HepG2 (cell line): ENCODE data around the gene CDK2AP2. TPM values are rescaled to one million over a fixed set of nuclear protein-coding genes. Genes with fewer than 3 reads are reported as not detected.

Experiments used
- ARHGAP35 ChIP-seq: sonication (generic); formaldehyde crosslinking; IDR thresholded peaks from 2 replicates; pipeline ENCODE4 v1.9.0; 2022; ENCODE audit warnings: mild to moderate bottlenecking, inconsistent platforms, moderate library complexity, missing genetic modification reagents, borderline replicate concordance
- ARID5B ChIP-seq: IDR thresholded peaks from 2 replicates; pipeline ENCODE4 v1.4.0; 2020; ENCODE audit warnings: mild to moderate bottlenecking, missing genetic modification reagents
- ATF2 ChIP-seq: sonication (generic); formaldehyde crosslinking; IDR thresholded peaks from 2 replicates; pipeline ENCODE4 v1.4.0; 2020; ENCODE audit warnings: missing genetic modification reagents
- CENPBD1 ChIP-seq: sonication (generic); formaldehyde crosslinking; IDR thresholded peaks from 2 replicates; pipeline ENCODE4 v1.8.0; 2022; ENCODE audit warnings: missing genetic modification reagents, low read depth, mild to moderate bottlenecking, borderline replicate concordance
- CREB1 ChIP-seq, 2 experiments: fragments of 450-650 bp in 1 of 2; IDR thresholded peaks; 2 replicates each; pipeline ENCODE4 v1.6.1; 2016 to 2017; ENCODE audit warnings: control low read depth in 1 of 2, mild to moderate bottlenecking in 1 of 2, missing compliant biosample characterization in 1 of 2, missing genetic modification characterization in 1 of 2
- JUND ChIP-seq: sonication (generic); formaldehyde crosslinking; IDR thresholded peaks from 2 replicates; pipeline ENCODE4 v1.8.0; 2022; ENCODE audit warnings: mild to moderate bottlenecking, missing genetic modification reagents
- MXD4 ChIP-seq: IDR thresholded peaks from 2 replicates; pipeline ENCODE4 v1.6.1; 2016; ENCODE audit warnings: mild to moderate bottlenecking, missing biosample characterization, missing genetic modification reagents
- ZBTB39 ChIP-seq: sonication (generic); formaldehyde crosslinking; IDR thresholded peaks from 2 replicates; pipeline ENCODE4 v1.5.0; 2020; ENCODE audit warnings: missing genetic modification reagents
- ZBTB7A ChIP-seq: sonication (generic); formaldehyde crosslinking; IDR thresholded peaks from 2 replicates; pipeline ENCODE4 v1.8.0; 2022; ENCODE audit warnings: mild to moderate bottlenecking, missing genetic modification reagents
- ZNF136 ChIP-seq: sonication (generic); formaldehyde crosslinking; IDR thresholded peaks from 2 replicates; pipeline ENCODE4 v1.8.1; 2022; ENCODE audit warnings: low read depth, mild to moderate bottlenecking, moderate library complexity, missing genetic modification reagents
- ZNF230 ChIP-seq: sonication (generic); formaldehyde crosslinking; IDR thresholded peaks from 2 replicates; pipeline ENCODE4 v1.4.0; 2020; ENCODE audit warnings: mild to moderate bottlenecking, missing genetic modification reagents
- ZNF687 ChIP-seq: sonication (generic); formaldehyde crosslinking; IDR thresholded peaks from 2 replicates; pipeline ENCODE4 v1.5.1; 2020; ENCODE audit warnings: mild to moderate bottlenecking, missing genetic modification reagents, moderate library complexity
- ZNF800 ChIP-seq: sonication (generic); formaldehyde crosslinking; IDR thresholded peaks from 2 replicates; pipeline ENCODE4 v1.4.0; 2020; ENCODE audit warnings: missing genetic modification reagents
- polyA plus RNA-seq, 8 experiments: library from polyadenylated mRNA; depleted of rRNA in 3 of 8; stranded (reverse) in 7 of 8; unstranded in 1 of 8; fragments of >200 nt; fragmentation: Illumina TruSeq in 4 of 8; extraction: Trizol in 4 of 8; gene quantifications; 2 replicates each; pipeline versions ENCODE4 v1.2.1 to v1.2.3, GENCODE V29; 2011 to 2016; ENCODE audit warnings: low read depth in 4 of 8, missing spikeins in 1 of 8, mixed read lengths in 1 of 8; ENCODE audit not compliant: insufficient read depth in 1 of 8
- total RNA-seq, 5 experiments: library from RNA; depleted of rRNA; stranded (reverse); fragments of >200 nt; fragmentation: Illumina TruSeq; extraction: Trizol; gene quantifications; 2 replicates each; pipeline ENCODE4 v1.2.3, GENCODE V29; 2016; ENCODE audit warnings: low read depth in 1 of 5

Gene CDK2AP2
- total and polyA plus RNA-seq, 2 of the 13 experiments (the other 11 are each of a cell fraction or from before 2014, with no cell fraction given): 15.0 to 23.2 TPM

- TF ChIP-seq CREB1 (IDR thresholded peaks at IDR 0.05) (peak; percentile 78), CREB1 (CRISPR knock-in tag; IDR thresholded peaks at IDR 0.05) (peak; percentile 93), ZNF136 (CRISPR knock-in tag) (no peak), ZBTB7A (no peak), ZBTB39 (no peak), CENPBD1 (no peak; the same call in 1 of the 2 replicates), ZNF687 (peak; percentile 84; the same call in 1 of the 2 replicates), ARHGAP35 (CRISPR knock-in tag) (0 out of 2 replicates have a peak, but pooled peaks have one; percentile 22), ZNF800 (CRISPR knock-in tag) (no peak), JUND (CRISPR knock-in tag) (0 out of 2 replicates have a peak, but pooled peaks have one; percentile 61), MXD4 (CRISPR knock-in tag) (peak; percentile 34; the same call in 1 of the 2 replicates), ATF2 (CRISPR knock-in tag) (no peak), ZNF230 (CRISPR knock-in tag) (no peak), ARID5B (CRISPR knock-in tag) (peak; percentile 29)
Observed at GRCh38 chr11:67463680-67464410, 44.1 kb downstream of the CDK2AP2 start (continued).
